Lower lobe of right lung (tissue), 2 donors: ENCODE measurements around the gene SVIP. TPM values are rescaled to one million over a fixed set of nuclear protein-coding genes. Genes with fewer than 3 reads are reported as not detected.

Experiments used
- ATAC-seq, 2 donors: fragments of 200-7000 bp; cut with Tn5 transposase; one replicate each; pipeline ENCODE4 v1.9.1; 2020 to 2022; ENCODE audit warnings: mild to moderate bottlenecking in 2 of 2, moderate library complexity in 2 of 2
- DNase-seq: peaks from one replicate; pipeline ENCODE4 v3.0.0-alpha.2; 2020
- H3K27ac ChIP-seq: fragments of 200-600 bp; one replicate; pipeline ENCODE4 v1.8.0; 2022
- H3K27me3 ChIP-seq: fragments of 200-600 bp; one replicate; pipeline ENCODE4 v1.8.0; 2022; ENCODE audit warnings: low read depth
- H3K36me3 ChIP-seq: fragments of 200-600 bp; one replicate; pipeline ENCODE4 v1.8.0; 2022; ENCODE audit warnings: mild to moderate bottlenecking
- H3K4me1 ChIP-seq: fragments of 200-600 bp; one replicate; pipeline ENCODE4 v1.8.0; 2022
- H3K4me3 ChIP-seq: fragments of 200-600 bp; one replicate; pipeline ENCODE4 v1.8.0; 2022; ENCODE audit warnings: mild to moderate bottlenecking
- H3K9me3 ChIP-seq: fragments of 200-600 bp; one replicate; pipeline ENCODE4 v1.8.0; 2022
- CTCF ChIP-seq: fragments of 200-600 bp; IDR thresholded peaks from one replicate; pipeline ENCODE4 v1.8.0; 2022; ENCODE audit warnings: antibody characterized with exemption, mild to moderate bottlenecking
- intact Hi-C: fragments of 100-400 bp; cut with DNase I; formaldehyde crosslinking; loops from one replicate; pipeline ENCODE4 v1.11.0; 2022
- total RNA-seq: library from RNA; stranded (reverse); fragmentation: NEBNext Ultra II Directional; extraction: Animal tissue kit (Norgen Biotek cat#: 25700); gene quantifications from one replicate; pipeline ENCODE4 v1.2.1, GENCODE V29; 2021
- donor health status: DM: no; HTN: yes; CAD: no; lungs with severe emphysema.

SVIP gene
- total RNA-seq, 1 donor from 2014 or later: 27.1 TPM

DNA sequence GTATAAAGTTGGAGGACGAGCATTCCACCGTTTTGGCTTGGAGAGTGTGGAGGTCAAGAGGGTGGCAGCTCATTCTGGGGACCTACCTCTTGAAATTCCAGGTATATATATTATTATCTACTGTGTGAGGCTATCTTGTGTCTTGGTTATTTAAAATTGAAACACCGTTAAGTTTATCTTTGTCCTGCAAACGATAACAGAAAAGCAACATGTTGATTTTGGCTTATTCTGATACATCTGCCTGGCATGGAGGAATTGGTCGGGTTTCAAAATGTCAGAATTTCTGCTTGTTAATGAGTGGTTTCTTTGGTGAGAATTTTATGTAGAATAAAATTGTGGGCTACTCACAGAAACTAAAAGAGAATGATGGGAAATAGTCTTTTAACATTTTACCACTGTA lies 54.4 kb downstream of the SVIP start:
- intact Hi-C loops: no loop called here
- Histone ChIP-seq H3K27me3 (no peaks in the 10 kb centered on the region), H3K36me3 (no peaks in the 10 kb centered on the region), H3K4me3 (no peak overlapping the region), H3K9me3 (no peaks in the 10 kb centered on the region), H3K4me1 (no peaks in the 10 kb centered on the region), H3K27ac (no peak overlapping the region)
- ATAC-seq (no peak), DNase-seq (no peak)
- no peak for TF ChIP-seq CTCF

- Histone ChIP-seq H3K4me3 (no peak overlapping the region), H3K36me3 (no peaks in the 10 kb centered on the region), H3K4me1 (no peaks in the 10 kb centered on the region), H3K9me3 (no peaks in the 10 kb centered on the region), H3K27ac (no peak overlapping the region), H3K27me3 (no peaks in the 10 kb centered on the region)
- no peak for DNase-seq
- no peak for ATAC-seq
- intact Hi-C loops: no loop called here
- TF ChIP-seq CTCF: no peak
Measured at GRCh38 chr11:22774716-22775115, 54.9 kb downstream of the SVIP start.

DNA sequence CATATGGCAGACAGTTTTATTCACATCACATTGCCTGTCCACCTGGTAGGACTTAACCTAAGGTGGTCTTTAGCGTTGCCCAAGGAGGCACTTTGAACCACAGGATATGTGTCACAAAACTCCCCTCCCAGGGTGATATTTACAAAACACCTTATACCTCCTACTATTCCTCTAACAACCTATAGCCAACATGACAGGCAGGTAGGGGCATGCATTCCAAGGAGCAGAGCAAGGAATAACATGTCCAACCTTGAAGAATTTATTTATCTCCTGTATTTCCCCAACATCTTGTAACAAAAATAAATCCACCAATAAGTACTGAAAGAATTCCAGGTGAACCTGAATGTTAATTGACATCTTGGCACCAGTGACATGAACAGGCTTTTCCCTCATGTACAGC lies 60.5 kb downstream of the SVIP start:
- Histone ChIP-seq H3K4me1 (no peaks in the 10 kb centered on the region), H3K27me3 (no peaks in the 10 kb centered on the region), H3K4me3 (no peak overlapping the region), H3K36me3 (no peaks in the 10 kb centered on the region), H3K9me3 (no peaks in the 10 kb centered on the region), H3K27ac (no peak overlapping the region)
- DNase-seq (no peak), ATAC-seq (no peak)
- no peak for TF ChIP-seq CTCF
- intact Hi-C loops: no loop called here

Other genes starting within 250 kb of the SVIP start
- 8.6 TPM for gene FANCF, start 204.0 kb downstream of the SVIP start, total RNA-seq
- gene GAS2, start 163.2 kb downstream of the SVIP start, total RNA-seq: 2.6 TPM
- not detected for gene CCDC179, start 30.7 kb upstream of the SVIP start, total RNA-seq